MCF 10A (cell line): ENCODE measurements around the gene SIRPA. TPM values are rescaled to one million over a fixed set of nuclear protein-coding genes. Genes with fewer than 3 reads are reported as not detected.

Source experiments
- BruUV-seq: library from RNA; stranded (reverse); fragments of 400-500 nt; replicated peaks from 2 replicates; lab custom pipeline; 2021; lab: Mats Ljungman, UMichigan
- CTCF ChIA-PET: fragments of 300-600 bp; sonication (Branson Sonifier 250); formaldehyde crosslinking; extraction: SDS; loops from one replicate; lab custom pipeline; 2021; ENCODE audit warnings: antibody characterized with exemption, inconsistent platforms; lab: Yijun Ruan, JAX
- POLR2A ChIA-PET: fragments of 300-600, 350-650 bp; sonication (Branson Sonifier 250); formaldehyde crosslinking; extraction: SDS; loops from one replicate; lab custom pipeline; 2020; ENCODE audit warnings: antibody characterized with exemption, inconsistent platforms; lab: Yijun Ruan, JAX
- DNase-seq: peaks from one replicate; pipeline ENCODE4 v3.0.0-alpha.2; 2018; ENCODE audit not compliant: unreplicated experiment
- H3K27ac Mint-ChIP-seq: one replicate; pipeline ENCODE4 v1.8.0; 2022; ENCODE audit warnings: mild to moderate bottlenecking, low read depth, mixed read lengths; ENCODE audit not compliant: unreplicated experiment
- H3K27me3 Mint-ChIP-seq: one replicate; pipeline ENCODE4 v1.8.0; 2022; ENCODE audit warnings: mixed read lengths; ENCODE audit not compliant: insufficient read depth, unreplicated experiment
- H3K36me3 Mint-ChIP-seq: one replicate; pipeline ENCODE4 v1.8.0; 2022; ENCODE audit warnings: mild to moderate bottlenecking, moderate library complexity, mixed read lengths; ENCODE audit not compliant: insufficient read depth, unreplicated experiment
- H3K4me1 Mint-ChIP-seq: one replicate; pipeline ENCODE4 v1.8.0; 2022; ENCODE audit warnings: mixed read lengths; ENCODE audit not compliant: insufficient read depth, unreplicated experiment
- H3K4me3 Mint-ChIP-seq: one replicate; pipeline ENCODE4 v1.8.0; 2022; ENCODE audit warnings: mild to moderate bottlenecking, moderate library complexity, mixed read lengths; ENCODE audit not compliant: unreplicated experiment
- H3K9me3 Mint-ChIP-seq: one replicate; pipeline ENCODE4 v1.8.0; 2022; ENCODE audit warnings: mixed read lengths; ENCODE audit not compliant: unreplicated experiment
- intact Hi-C: fragments of 100-400 bp; cut with micrococcal nuclease; formaldehyde crosslinking; loops from 2 replicates; pipeline ENCODE4 v1.14.1; 2022
- total RNA-seq: library from RNA; stranded (reverse); gene quantifications from 2 replicates; pipeline ENCODE4 v1.2.3, GENCODE V29; 2022
- TF ChIP-seq, protein P1 (sequence below): fragments of 200-600 bp; IDR thresholded peaks from one replicate; pipeline ENCODE4 v1.8.0; 2022; ENCODE audit warnings: antibody characterized with exemption, mild to moderate bottlenecking; ENCODE audit not compliant: unreplicated experiment

SIRPA gene
- total RNA-seq, 1 experiment from 2014 or later: 18.0 TPM

DNA sequence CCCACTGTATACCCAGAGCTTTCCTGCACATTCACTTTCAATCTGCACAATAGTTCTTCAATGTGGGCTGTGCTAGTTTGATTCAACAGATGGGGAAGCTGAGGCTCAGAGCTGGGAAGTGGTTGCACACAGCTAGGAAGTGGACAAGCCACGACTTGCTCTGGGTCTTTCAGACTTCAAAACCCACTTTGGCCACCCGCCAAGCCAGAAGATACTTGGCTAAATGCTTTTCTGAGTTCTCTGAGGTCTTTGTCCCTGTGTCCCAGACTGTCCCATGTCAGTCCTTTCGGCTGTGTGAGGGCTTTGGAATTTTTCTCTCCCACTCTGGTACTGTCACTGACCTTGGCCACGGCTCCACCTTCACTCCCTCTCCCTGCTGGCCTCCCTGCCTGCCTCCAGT is 88.1 kb downstream of the SIRPA start:
- Mint-ChIP-seq H3K36me3 (no peaks in the 10 kb centered on the region), H3K4me1 (no peaks in the 10 kb centered on the region), H3K4me3 (no peak overlapping the region), H3K27ac (no peak overlapping the region), H3K9me3 (no peaks in the 10 kb centered on the region), H3K27me3 (peaks cover 51% of the 10 kb centered on the region)
- CTCF ChIA-PET: interaction anchor here (1.0 to 2.7 kb wide), 3 partner anchors 18 to 190 kb away, joined by 3 to 7 read pairs (median 4); no protein-coding TSS in a partner anchor
- intact Hi-C loops: no loop called here
- DNase-seq: peak; percentile 6
- BruUV-seq: no TSS peak
- TF ChIP-seq, protein P1, sequence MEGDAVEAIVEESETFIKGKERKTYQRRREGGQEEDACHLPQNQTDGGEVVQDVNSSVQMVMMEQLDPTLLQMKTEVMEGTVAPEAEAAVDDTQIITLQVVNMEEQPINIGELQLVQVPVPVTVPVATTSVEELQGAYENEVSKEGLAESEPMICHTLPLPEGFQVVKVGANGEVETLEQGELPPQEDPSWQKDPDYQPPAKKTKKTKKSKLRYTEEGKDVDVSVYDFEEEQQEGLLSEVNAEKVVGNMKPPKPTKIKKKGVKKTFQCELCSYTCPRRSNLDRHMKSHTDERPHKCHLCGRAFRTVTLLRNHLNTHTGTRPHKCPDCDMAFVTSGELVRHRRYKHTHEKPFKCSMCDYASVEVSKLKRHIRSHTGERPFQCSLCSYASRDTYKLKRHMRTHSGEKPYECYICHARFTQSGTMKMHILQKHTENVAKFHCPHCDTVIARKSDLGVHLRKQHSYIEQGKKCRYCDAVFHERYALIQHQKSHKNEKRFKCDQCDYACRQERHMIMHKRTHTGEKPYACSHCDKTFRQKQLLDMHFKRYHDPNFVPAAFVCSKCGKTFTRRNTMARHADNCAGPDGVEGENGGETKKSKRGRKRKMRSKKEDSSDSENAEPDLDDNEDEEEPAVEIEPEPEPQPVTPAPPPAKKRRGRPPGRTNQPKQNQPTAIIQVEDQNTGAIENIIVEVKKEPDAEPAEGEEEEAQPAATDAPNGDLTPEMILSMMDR: no peak
- POLR2A ChIA-PET: no interaction called here

DNA sequence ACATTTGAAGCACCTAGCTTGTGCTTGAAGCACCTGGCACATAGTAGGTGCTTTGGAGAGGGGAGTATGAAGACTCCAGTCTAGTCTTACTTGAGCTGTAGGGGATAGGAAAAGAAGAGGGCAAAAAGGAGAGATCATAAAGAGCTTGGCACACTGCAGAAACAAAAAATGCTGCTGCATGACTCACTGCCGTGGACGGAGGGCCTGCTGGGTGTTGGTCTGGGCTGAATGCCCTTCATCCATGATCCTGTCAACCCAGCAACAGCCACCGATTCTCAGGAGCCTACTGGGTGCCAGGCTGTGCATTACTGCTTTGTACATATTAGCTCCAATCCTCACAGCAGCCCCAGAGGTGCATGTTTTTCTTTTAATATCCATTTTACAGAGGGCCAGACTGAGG is 92.6 kb downstream of the SIRPA start:
- ChIA-PET POLR2A (no interaction called here), CTCF (interaction anchor here (0.8 to 1.2 kb wide), 3 partner anchors 20 to 185 kb away, joined by 3 to 6 read pairs (median 4); no protein-coding TSS in a partner anchor)
- Mint-ChIP-seq H3K27me3 (peaks cover 73% of the 10 kb centered on the region), H3K27ac (no peak overlapping the region), H3K36me3 (no peaks in the 10 kb centered on the region), H3K4me1 (no peaks in the 10 kb centered on the region), H3K9me3 (no peaks in the 10 kb centered on the region), H3K4me3 (no peak overlapping the region)
- TF ChIP-seq, protein P1: no peak
- intact Hi-C loops: no loop called here
- no TSS peak for BruUV-seq
- DNase-seq: peak; percentile 39

Other genes with a start within 250 kb of the SIRPA start
- gene SIRPG, start 237.6 kb upstream of the SIRPA start, total RNA-seq: not detected in 2 replicates
- not detected in 2 replicates for gene PDYN, start 98.7 kb downstream of the SIRPA start, total RNA-seq
- 18.2 and 21.3 TPM in 2 replicates for gene STK35, start 206.4 kb downstream of the SIRPA start, total RNA-seq